ENCODE results near the gene BMP8B.
"Not testable (repeated sequence)": the region's sequence is repeated elsewhere in the genome, so short reads cannot be mapped to it uniquely, and the experiment has no call there.

The BMP8B gene

GRCh38 chr1:39786303-39787107, 2.2 kb downstream of the BMP8B start:
- TF ChIP-seq PRDM10 (tag by site-specific recombination; IDR thresholded peaks at IDR 0.05) (peak; percentile 66), GLIS1 (tag by site-specific recombination; IDR thresholded peaks at IDR 0.05) (peak; percentile 71), KLF1 (tag by site-specific recombination; IDR thresholded peaks at IDR 0.05) (0 out of 2 replicates have a peak, but pooled peaks have one; percentile 22)
- H3K4me1 ChIP-seq (ENCODE audit: control insufficient read depth, insufficient read depth, low read length); H3K36me3 ChIP-seq (ENCODE audit: control insufficient read depth in 2 of 2, insufficient read depth in 1 of 2, low read length in 2 of 2); H3K9me3 ChIP-seq (ENCODE audit: control insufficient read depth, insufficient read depth, low read depth, low read length); H3K4me3 ChIP-seq (ENCODE audit: low read depth, low read length); H3K27ac ChIP-seq (ENCODE audit: extremely low read depth, low read depth, low read length); POLR2A ChIA-PET: not testable (repeated sequence)
- CTCF ChIA-PET, result interaction anchor here (2.9 kb wide), 1 partner anchor 13 kb away, joined by 11 read pairs; no protein-coding TSS in a partner anchor

DNA sequence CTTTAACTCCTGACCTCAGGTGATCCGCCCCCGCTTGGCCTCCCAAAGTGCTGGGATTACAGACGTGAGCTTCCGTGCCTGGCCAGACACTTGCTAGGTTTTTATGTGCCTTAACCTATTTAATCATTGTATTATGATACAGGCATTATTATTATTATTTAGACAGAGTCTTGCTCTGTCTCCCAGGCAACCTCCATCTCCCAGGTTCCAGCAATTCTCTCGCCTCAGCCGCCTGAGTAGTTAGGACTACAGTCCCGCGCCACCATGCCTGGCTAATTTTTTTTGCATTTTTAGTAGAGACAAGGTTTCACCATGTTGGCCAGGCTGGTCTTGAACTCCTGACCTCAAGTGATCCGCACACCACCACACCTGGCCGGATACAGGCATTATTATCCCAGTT, 6.0 kb downstream of the BMP8B start:
- H3K27ac ChIP-seq (ENCODE audit: extremely low read depth, low read depth, low read length); H3K4me3 ChIP-seq (ENCODE audit: low read depth, low read length); H3K36me3 ChIP-seq (ENCODE audit: control insufficient read depth in 2 of 2, insufficient read depth in 1 of 2, low read length in 2 of 2); POLR2A ChIA-PET; H3K9me3 ChIP-seq (ENCODE audit: control insufficient read depth, insufficient read depth, low read depth, low read length); H3K4me1 ChIP-seq (ENCODE audit: control insufficient read depth, insufficient read depth, low read length): not testable (repeated sequence)
- CTCF ChIA-PET, result interaction anchor here (0.5 to 2.2 kb wide), 3 partner anchors 15 to 45 kb away, joined by 3 to 9 read pairs (median 4); no protein-coding TSS in a partner anchor

- peak; percentile 44 for TF ChIP-seq ZIC2 (tag by site-specific recombination; IDR thresholded peaks at IDR 0.05)
- no peak for TF ChIP-seq ZBTB1 (tag by site-specific recombination; IDR thresholded peaks at IDR 0.05)
- peaks cover 2% of the 10 kb centered on the region for H3K4me1 ChIP-seq (ENCODE audit: control insufficient read depth, insufficient read depth, low read length)
- no peaks in the 10 kb centered on the region for H3K36me3 ChIP-seq (ENCODE audit: control insufficient read depth in 2 of 2, insufficient read depth in 1 of 2, low read length in 2 of 2)
- H3K4me3 ChIP-seq (ENCODE audit: low read depth, low read length), result no peak overlapping the region
- CTCF ChIA-PET, result interaction anchor here (0.5 to 2.2 kb wide), 3 partner anchors 16 to 45 kb away, joined by 3 to 9 read pairs (median 4); no protein-coding TSS in a partner anchor
- H3K9me3 ChIP-seq (ENCODE audit: control insufficient read depth, insufficient read depth, low read depth, low read length), result no peaks in the 10 kb centered on the region
- POLR2A ChIA-PET, result interaction anchor here (0.7 kb wide), 1 partner anchor 15 kb away, joined by 3 read pairs; no protein-coding TSS in a partner anchor
- no peak overlapping the region for H3K27ac ChIP-seq (ENCODE audit: extremely low read depth, low read depth, low read length)
Measured at GRCh38 chr1:39782103-39782502, 6.6 kb downstream of the BMP8B start.

GRCh38 chr1:39781349-39781715, 7.3 kb downstream of the BMP8B start:
- no peak overlapping the region for H3K4me3 ChIP-seq (ENCODE audit: low read depth, low read length)
- H3K9me3 ChIP-seq (ENCODE audit: control insufficient read depth, insufficient read depth, low read depth, low read length), result no peaks in the 10 kb centered on the region
- CTCF ChIA-PET, result interaction anchor here (2.2 kb wide), 1 partner anchor 18 kb away, joined by 9 read pairs; no protein-coding TSS in a partner anchor
- POLR2A ChIA-PET, result interaction anchor here (0.7 kb wide), 1 partner anchor 14 kb away, joined by 3 read pairs; no protein-coding TSS in a partner anchor
- H3K27ac ChIP-seq (ENCODE audit: extremely low read depth, low read depth, low read length), result no peak overlapping the region
- H3K36me3 ChIP-seq (ENCODE audit: control insufficient read depth in 2 of 2, insufficient read depth in 1 of 2, low read length in 2 of 2), result no peaks in the 10 kb centered on the region
- H3K4me1 ChIP-seq (ENCODE audit: control insufficient read depth, insufficient read depth, low read length), result peaks cover 5% of the 10 kb centered on the region
- TF ChIP-seq YY1 (tag by site-specific recombination; IDR thresholded peaks at IDR 0.05) (no peak), MZF1 (tag by site-specific recombination; IDR thresholded peaks at IDR 0.05; ENCODE audit: borderline replicate concordance) (no peak), TRIM28 (IDR thresholded peaks at IDR 0.05; ENCODE audit: borderline replicate concordance, low read length) (no peak), ZNF664 (tag by site-specific recombination; IDR thresholded peaks at IDR 0.05) (no peak), ZNF561 (tag by site-specific recombination; IDR thresholded peaks at IDR 0.05; ENCODE audit: borderline replicate concordance) (no peak), ZNF707 (tag by site-specific recombination; IDR thresholded peaks at IDR 0.05) (no peak), ZSCAN23 (tag by site-specific recombination; IDR thresholded peaks at IDR 0.05) (no peak), KLF16 (tag by site-specific recombination; IDR thresholded peaks at IDR 0.05) (no peak), SP3 (tag by site-specific recombination; IDR thresholded peaks at IDR 0.05) (no peak), ZNF629 (tag by site-specific recombination; IDR thresholded peaks at IDR 0.05) (no peak)
- TF ChIP-seq, protein P1, sequence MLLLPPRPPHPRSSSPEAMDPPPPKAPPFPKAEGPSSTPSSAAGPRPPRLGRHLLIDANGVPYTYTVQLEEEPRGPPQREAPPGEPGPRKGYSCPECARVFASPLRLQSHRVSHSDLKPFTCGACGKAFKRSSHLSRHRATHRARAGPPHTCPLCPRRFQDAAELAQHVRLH (tag by site-specific recombination; IDR thresholded peaks at IDR 0.05), result no peak
- TF ChIP-seq, protein P2, sequence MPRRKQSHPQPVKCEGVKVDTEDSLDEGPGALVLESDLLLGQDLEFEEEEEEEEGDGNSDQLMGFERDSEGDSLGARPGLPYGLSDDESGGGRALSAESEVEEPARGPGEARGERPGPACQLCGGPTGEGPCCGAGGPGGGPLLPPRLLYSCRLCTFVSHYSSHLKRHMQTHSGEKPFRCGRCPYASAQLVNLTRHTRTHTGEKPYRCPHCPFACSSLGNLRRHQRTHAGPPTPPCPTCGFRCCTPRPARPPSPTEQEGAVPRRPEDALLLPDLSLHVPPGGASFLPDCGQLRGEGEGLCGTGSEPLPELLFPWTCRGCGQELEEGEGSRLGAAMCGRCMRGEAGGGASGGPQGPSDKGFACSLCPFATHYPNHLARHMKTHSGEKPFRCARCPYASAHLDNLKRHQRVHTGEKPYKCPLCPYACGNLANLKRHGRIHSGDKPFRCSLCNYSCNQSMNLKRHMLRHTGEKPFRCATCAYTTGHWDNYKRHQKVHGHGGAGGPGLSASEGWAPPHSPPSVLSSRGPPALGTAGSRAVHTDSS (tag by site-specific recombination; IDR thresholded peaks at IDR 0.05), result no peak
- TF ChIP-seq, protein P3, sequence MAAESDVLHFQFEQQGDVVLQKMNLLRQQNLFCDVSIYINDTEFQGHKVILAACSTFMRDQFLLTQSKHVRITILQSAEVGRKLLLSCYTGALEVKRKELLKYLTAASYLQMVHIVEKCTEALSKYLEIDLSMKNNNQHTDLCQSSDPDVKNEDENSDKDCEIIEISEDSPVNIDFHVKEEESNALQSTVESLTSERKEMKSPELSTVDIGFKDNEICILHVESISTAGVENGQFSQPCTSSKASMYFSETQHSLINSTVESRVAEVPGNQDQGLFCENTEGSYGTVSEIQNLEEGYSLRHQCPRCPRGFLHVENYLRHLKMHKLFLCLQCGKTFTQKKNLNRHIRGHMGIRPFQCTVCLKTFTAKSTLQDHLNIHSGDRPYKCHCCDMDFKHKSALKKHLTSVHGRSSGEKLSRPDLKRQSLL (tag by site-specific recombination; IDR thresholded peaks at IDR 0.05), result no peak
